Measurements from ENCODE around the gene CDC7.

DNA sequence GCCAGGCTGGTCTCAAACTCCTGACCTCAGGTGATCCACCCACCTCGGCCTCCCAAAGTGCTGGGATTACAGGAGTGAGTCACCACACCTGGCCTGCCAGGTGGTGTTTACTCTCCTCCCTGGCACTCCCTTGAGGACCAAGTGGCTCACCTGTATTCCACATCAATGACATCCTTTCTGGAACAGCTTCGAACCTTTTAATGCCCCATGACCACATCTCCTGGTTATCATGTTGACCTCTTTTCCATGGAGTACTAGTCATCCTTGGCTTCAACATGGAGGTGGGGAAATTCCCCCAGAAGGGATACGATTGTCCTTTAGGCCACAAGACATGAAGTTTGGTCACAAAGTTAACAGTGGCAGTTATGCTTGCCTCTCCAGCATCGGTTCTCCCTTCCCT, 66.9 kb downstream of the CDC7 start:
- TF ChIP-seq, protein P1, sequence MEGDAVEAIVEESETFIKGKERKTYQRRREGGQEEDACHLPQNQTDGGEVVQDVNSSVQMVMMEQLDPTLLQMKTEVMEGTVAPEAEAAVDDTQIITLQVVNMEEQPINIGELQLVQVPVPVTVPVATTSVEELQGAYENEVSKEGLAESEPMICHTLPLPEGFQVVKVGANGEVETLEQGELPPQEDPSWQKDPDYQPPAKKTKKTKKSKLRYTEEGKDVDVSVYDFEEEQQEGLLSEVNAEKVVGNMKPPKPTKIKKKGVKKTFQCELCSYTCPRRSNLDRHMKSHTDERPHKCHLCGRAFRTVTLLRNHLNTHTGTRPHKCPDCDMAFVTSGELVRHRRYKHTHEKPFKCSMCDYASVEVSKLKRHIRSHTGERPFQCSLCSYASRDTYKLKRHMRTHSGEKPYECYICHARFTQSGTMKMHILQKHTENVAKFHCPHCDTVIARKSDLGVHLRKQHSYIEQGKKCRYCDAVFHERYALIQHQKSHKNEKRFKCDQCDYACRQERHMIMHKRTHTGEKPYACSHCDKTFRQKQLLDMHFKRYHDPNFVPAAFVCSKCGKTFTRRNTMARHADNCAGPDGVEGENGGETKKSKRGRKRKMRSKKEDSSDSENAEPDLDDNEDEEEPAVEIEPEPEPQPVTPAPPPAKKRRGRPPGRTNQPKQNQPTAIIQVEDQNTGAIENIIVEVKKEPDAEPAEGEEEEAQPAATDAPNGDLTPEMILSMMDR (conservative IDR thresholded peaks at IDR 0.05): no peak
- no peak for TF ChIP-seq ZFX (IDR thresholded peaks at IDR 0.05)
